Cardiac muscle cell (in vitro differentiated cells and primary cell): ENCODE measurements around the gene DLL1. TPM values are rescaled to one million over a fixed set of nuclear protein-coding genes. Genes with fewer than 3 reads are reported as not detected.
A peak's percentile ranks its signal among the peaks of the same experiment; 100 is the strongest.

Experiments used
- DNase-seq, 2 donors: peaks; one replicate each; pipeline versions ENCODE4 v3.0.0 to v3.0.0-alpha.2; 2010 to 2017; ENCODE audit warnings: low read depth in 1 of 2, low spot score in 1 of 2
- H3K27ac ChIP-seq: fragments of 200-600 bp; sonication (generic); 2 replicates; pipeline ENCODE4 v1.5.1; 2016
- H3K27me3 ChIP-seq: fragments of 200-600 bp; sonication (generic); 2 replicates; pipeline ENCODE4 v1.6.0; 2016; ENCODE audit warnings: control low read depth
- H3K36me3 ChIP-seq: fragments of 200-600 bp; sonication (generic); 2 replicates; pipeline ENCODE4 v1.5.1; 2016; ENCODE audit warnings: control low read depth
- H3K4me1 ChIP-seq: fragments of 200-600 bp; sonication (generic); 2 replicates; pipeline ENCODE4 v1.8.1; 2017; ENCODE audit warnings: low read depth, mild to moderate bottlenecking, mixed run types
- H3K4me3 ChIP-seq: fragments of 200-600 bp; sonication (generic); 2 replicates; pipeline ENCODE4 v1.5.1; 2016; ENCODE audit warnings: mild to moderate bottlenecking
- H3K9me3 ChIP-seq: fragments of 200-600 bp; sonication (generic); 2 replicates; pipeline ENCODE4 v1.5.1; 2017; ENCODE audit warnings: low read depth, mild to moderate bottlenecking, control low read depth
- CTCF ChIP-seq: IDR thresholded peaks from 2 replicates; pipeline ENCODE4 v1.5.1; 2012; ENCODE audit warnings: low read depth, mild to moderate bottlenecking, low read length
- polyA plus RNA-seq: library from polyadenylated mRNA; unstranded; fragments of >200 nt; fragmentation: Nextera tagmentation; extraction: Ambion mirVana; gene quantifications from 2 replicates; pipeline ENCODE4 v1.2.1, GENCODE V29; 2016
- total RNA-seq: library from RNA; depleted of rRNA; stranded (reverse); fragments of >200 nt; gene quantifications from 2 replicates; pipeline ENCODE4 v1.2.3, GENCODE V29; 2016

Gene DLL1
- total and polyA plus RNA-seq, 2 experiments from 2014 or later = 2.2 to 4.3 TPM

- H3K4me1 ChIP-seq = peaks cover 13% of the 10 kb centered on the region
- H3K4me3 ChIP-seq = peak overlapping the region; percentile 43
- peaks cover 84% of the 10 kb centered on the region for H3K27me3 ChIP-seq
- TF ChIP-seq CTCF = no peak
- H3K9me3 ChIP-seq = no peaks in the 10 kb centered on the region
- no peak for DNase-seq
- H3K36me3 ChIP-seq = no peaks in the 10 kb centered on the region
- no peak overlapping the region for H3K27ac ChIP-seq
Observed at GRCh38 chr6:170289951-170290295, 955 bp downstream of the DLL1 start.

- Histone ChIP-seq H3K9me3 (no peaks in the 10 kb centered on the region), H3K4me3 (peak overlapping the region; percentile 43), H3K36me3 (no peaks in the 10 kb centered on the region), H3K4me1 (peaks cover 13% of the 10 kb centered on the region), H3K27me3 (peaks cover 78% of the 10 kb centered on the region), H3K27ac (no peak overlapping the region)
- DNase-seq = no peak
- no peak for TF ChIP-seq CTCF
Observed at GRCh38 chr6:170289180-170289931, 1.5 kb downstream of the DLL1 start.

GRCh38 chr6:170288852-170289179 is 2.1 kb downstream of the DLL1 start:
- H3K27me3 ChIP-seq = peaks cover 73% of the 10 kb centered on the region
- peaks cover 13% of the 10 kb centered on the region for H3K4me1 ChIP-seq
- no peak for TF ChIP-seq CTCF
- H3K36me3 ChIP-seq = no peaks in the 10 kb centered on the region
- peak overlapping the region; percentile 43 for H3K4me3 ChIP-seq
- no peaks in the 10 kb centered on the region for H3K9me3 ChIP-seq
- H3K27ac ChIP-seq = no peak overlapping the region
- no peak for DNase-seq

- no peak for DNase-seq
Observed at GRCh38 chr6:170288091-170288631, 2.7 kb downstream of the DLL1 start.

GRCh38 chr6:170287371-170287876 is 3.5 kb downstream of the DLL1 start:
- peaks cover 13% of the 10 kb centered on the region for H3K4me1 ChIP-seq
- no peak for DNase-seq
- no peaks in the 10 kb centered on the region for H3K9me3 ChIP-seq
- no peak overlapping the region for H3K27ac ChIP-seq
- TF ChIP-seq CTCF = no peak
- no peaks in the 10 kb centered on the region for H3K36me3 ChIP-seq
- H3K4me3 ChIP-seq = no peak overlapping the region
- peaks cover 59% of the 10 kb centered on the region for H3K27me3 ChIP-seq

More at GRCh38 chr6:170288091-170288631, 2.7 kb downstream of the DLL1 start:
- H3K27ac ChIP-seq = no peak overlapping the region
- no peak overlapping the region for H3K4me3 ChIP-seq
- TF ChIP-seq CTCF = no peak
- H3K36me3 ChIP-seq = no peaks in the 10 kb centered on the region
- peaks cover 13% of the 10 kb centered on the region for H3K4me1 ChIP-seq
- peaks cover 66% of the 10 kb centered on the region for H3K27me3 ChIP-seq
- H3K9me3 ChIP-seq = no peaks in the 10 kb centered on the region
